Trophoblast cell (in vitro differentiated cells and primary cell): ENCODE results near the gene DMAC1.

Experiments
- DNase-seq, 2 donors: peaks; one replicate each; pipeline ENCODE4 v3.0.0-alpha.2; 2016
- H2AFZ ChIP-seq: 2 replicates; pipeline ENCODE4 v1.6.1; 2013; ENCODE audit warnings: low read length, moderate library complexity, mild to moderate bottlenecking; ENCODE audit not compliant: insufficient read depth, poor library complexity
- H2AK5ac ChIP-seq: 2 replicates; pipeline ENCODE4 v1.6.1; 2013; ENCODE audit warnings: mild to moderate bottlenecking, low read length
- H2BK120ac ChIP-seq: 2 replicates; pipeline ENCODE4 v1.6.1; 2013; ENCODE audit warnings: low read length, mild to moderate bottlenecking, moderate library complexity; ENCODE audit not compliant: insufficient read depth, poor library complexity
- H2BK12ac ChIP-seq: 2 replicates; pipeline ENCODE4 v1.6.1; 2013; ENCODE audit warnings: mild to moderate bottlenecking, low read length, moderate library complexity
- H2BK5ac ChIP-seq: 2 replicates; pipeline ENCODE4 v1.6.1; 2013; ENCODE audit warnings: low read length, low read depth, moderate library complexity, mild to moderate bottlenecking; ENCODE audit not compliant: poor library complexity
- H3K14ac ChIP-seq: 2 replicates; pipeline ENCODE4 v1.6.1; 2013; ENCODE audit warnings: mild to moderate bottlenecking, low read length
- H3K18ac ChIP-seq: 2 replicates; pipeline ENCODE4 v1.6.1; 2013; ENCODE audit warnings: mild to moderate bottlenecking, low read length
- H3K23ac ChIP-seq: 2 replicates; pipeline ENCODE4 v1.6.1; 2013; ENCODE audit warnings: low read length
- H3K27ac ChIP-seq: 2 replicates; pipeline ENCODE4 v1.5.1; 2013; ENCODE audit warnings: low read depth, mild to moderate bottlenecking, inconsistent platforms, low read length, moderate library complexity
- H3K27me3 ChIP-seq: 2 replicates; pipeline ENCODE4 v1.6.1; 2013; ENCODE audit warnings: inconsistent platforms, mild to moderate bottlenecking, low read length, moderate library complexity; ENCODE audit not compliant: insufficient read depth
- H3K36me3 ChIP-seq, 2 experiments: 1 replicate in 1 of 2; 2 replicates in 1 of 2; pipeline ENCODE4 v1.6.1; 2013; ENCODE audit warnings: low read length in 2 of 2, mild to moderate bottlenecking in 2 of 2, moderate library complexity in 1 of 2; ENCODE audit not compliant: insufficient read depth in 2 of 2, control insufficient read depth in 1 of 2
- H3K4ac ChIP-seq: 2 replicates; pipeline ENCODE4 v1.6.1; 2013; ENCODE audit warnings: low read depth, mild to moderate bottlenecking, low read length, moderate library complexity
- H3K4me1 ChIP-seq, 2 experiments: 1 replicate in 1 of 2; 2 replicates in 1 of 2; pipeline ENCODE4 v1.6.1; 2013; ENCODE audit warnings: low read length in 2 of 2, mild to moderate bottlenecking in 2 of 2, moderate library complexity in 1 of 2; ENCODE audit not compliant: insufficient read depth in 2 of 2, control insufficient read depth in 1 of 2
- H3K4me2 ChIP-seq: 2 replicates; pipeline ENCODE4 v1.6.1; 2013; ENCODE audit warnings: inconsistent platforms, mild to moderate bottlenecking, low read length, moderate library complexity
- H3K4me3 ChIP-seq: 2 replicates; pipeline ENCODE4 v1.5.1; 2013; ENCODE audit warnings: mild to moderate bottlenecking, low read depth, low read length, inconsistent platforms
- H3K79me1 ChIP-seq: one replicate; pipeline ENCODE4 v1.6.1; 2013; ENCODE audit warnings: low read length
- H3K79me2 ChIP-seq: 2 replicates; pipeline ENCODE4 v1.6.1; 2013; ENCODE audit warnings: low read length, mild to moderate bottlenecking; ENCODE audit not compliant: control insufficient read depth, insufficient read depth, poor library complexity
- H3K9ac ChIP-seq: 2 replicates; pipeline ENCODE4 v1.6.1; 2013; ENCODE audit warnings: mild to moderate bottlenecking, low read length
- H3K9me3 ChIP-seq: 2 replicates; pipeline ENCODE4 v1.6.1; 2013; ENCODE audit warnings: low read depth, mild to moderate bottlenecking, control low read depth, inconsistent platforms, low read length; ENCODE audit not compliant: insufficient read depth
- H4K12ac ChIP-seq: 2 replicates; pipeline ENCODE4 v1.6.1; 2013; ENCODE audit warnings: low read depth, mild to moderate bottlenecking, low read length, moderate library complexity
- H4K8ac ChIP-seq: 2 replicates; pipeline ENCODE4 v1.6.1; 2013; ENCODE audit warnings: low read depth, mild to moderate bottlenecking, low read length, moderate library complexity
- H4K91ac ChIP-seq: one replicate; pipeline ENCODE4 v1.6.1; 2013; ENCODE audit warnings: low read depth, mild to moderate bottlenecking, low read length, moderate library complexity
- WGBS: extraction: QIAGEN DNeasy Blood & Tissue Kit; methylation state at CpG from one replicate; pipeline ENCODE4 v1.1.7; 2013; ENCODE audit warnings: missing lambda C conversion rate; ENCODE audit not compliant: insufficient read length, insufficient coverage; ENCODE audit errors: extremely low coverage; 5-methylcytosine and 5-hydroxymethylcytosine counted together

The DMAC1 gene

GRCh38 chr9:7770111-7770510 lies 29.5 kb downstream of the DMAC1 start:
- Histone ChIP-seq H3K79me1 (no peaks in the 10 kb centered on the region), H3K14ac (no peak overlapping the region), H4K8ac (no peak overlapping the region), H3K27ac (no peak overlapping the region), H2BK120ac (no peak overlapping the region), H3K23ac (no peak overlapping the region), H2BK12ac (no peak overlapping the region), H2BK5ac (no peak overlapping the region), H3K9ac (no peak overlapping the region), H3K36me3 (no peaks in the 10 kb centered on the region), H3K4me2 (no peak overlapping the region), H3K18ac (no peak overlapping the region), H4K12ac (no peak overlapping the region), H4K91ac (no peak overlapping the region), H3K9me3 (no peaks in the 10 kb centered on the region), H2AFZ (no peak overlapping the region), H3K4me1 (no peaks in the 10 kb centered on the region), H3K79me2 (no peaks in the 10 kb centered on the region), H3K4me3 (no peak overlapping the region), H3K27me3 (no peaks in the 10 kb centered on the region), H2AK5ac (no peak overlapping the region), H3K4ac (no peak overlapping the region)
- no CpG with 5 or more reads among the region's 2 CpGs for WGBS
- DNase-seq, result no peak

DNA sequence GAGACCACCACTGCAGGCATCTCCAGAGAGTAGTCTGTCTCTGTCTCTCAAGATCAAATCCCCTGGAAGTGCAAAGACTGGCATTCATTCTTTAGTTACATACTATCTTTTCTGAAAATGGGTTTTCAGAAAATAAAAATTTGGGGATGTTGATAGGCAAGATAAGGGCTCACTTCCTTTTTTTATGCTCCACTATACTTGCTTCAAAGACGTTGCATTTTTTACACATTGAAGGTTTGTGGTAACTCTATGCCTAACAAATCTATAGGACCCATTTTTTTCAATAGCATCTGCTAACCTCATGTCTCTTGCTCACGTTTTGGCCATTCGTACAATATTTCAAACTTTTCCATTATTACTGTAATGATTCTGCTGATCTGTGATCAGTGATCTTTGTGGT lies 37.0 kb downstream of the DMAC1 start:
- H3K79me2 ChIP-seq, result no peaks in the 10 kb centered on the region

DNA sequence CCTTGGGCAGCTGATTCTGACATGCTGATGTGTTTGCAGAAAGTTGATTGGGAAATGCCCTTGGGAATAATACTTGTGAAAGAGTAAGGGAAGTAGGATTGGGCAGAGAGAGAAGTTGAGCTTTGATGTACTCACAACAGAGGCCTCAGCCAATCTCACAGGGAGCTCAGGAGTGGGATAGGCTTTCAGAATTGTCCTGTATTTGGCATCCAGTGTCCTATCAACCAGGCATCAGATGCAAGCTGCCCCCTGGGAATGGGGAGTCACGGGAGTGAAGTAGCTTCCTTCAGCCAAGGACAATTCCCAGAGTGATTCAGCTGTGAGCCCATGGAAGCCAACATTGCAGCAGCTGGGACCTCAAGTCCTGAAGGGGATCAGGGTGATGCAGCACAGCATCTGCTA lies 39.6 kb downstream of the DMAC1 start:
- Histone ChIP-seq H3K4me1 (no peaks in the 10 kb centered on the region), H3K4me3 (no peak overlapping the region), H3K23ac (no peak overlapping the region), H2AFZ (no peak overlapping the region), H2AK5ac (no peak overlapping the region), H3K14ac (no peak overlapping the region), H2BK12ac (no peak overlapping the region), H2BK120ac (no peak overlapping the region), H4K8ac (no peak overlapping the region), H2BK5ac (no peak overlapping the region), H3K27me3 (no peaks in the 10 kb centered on the region), H3K4me2 (no peak overlapping the region), H3K79me1 (no peaks in the 10 kb centered on the region), H3K4ac (no peak overlapping the region), H3K18ac (no peak overlapping the region), H3K79me2 (no peaks in the 10 kb centered on the region), H3K27ac (no peak overlapping the region), H3K36me3 (no peaks in the 10 kb centered on the region), H3K9ac (no peak overlapping the region), H4K91ac (no peak overlapping the region), H4K12ac (no peak overlapping the region), H3K9me3 (no peaks in the 10 kb centered on the region)
- WGBS, result no CpG with 5 or more reads among the region's 1 CpG
- no peak for DNase-seq

More for the DNA sequence above, 37.0 kb downstream of the DMAC1 start:
- no peak overlapping the region for H2AFZ ChIP-seq
- H3K18ac ChIP-seq, result no peak overlapping the region
- no peak overlapping the region for H4K12ac ChIP-seq
- H3K4me2 ChIP-seq, result no peak overlapping the region
- H2BK12ac ChIP-seq, result no peak overlapping the region
- H3K9ac ChIP-seq, result no peak overlapping the region
- no peak overlapping the region for H3K14ac ChIP-seq
- H3K79me1 ChIP-seq, result no peaks in the 10 kb centered on the region
- H3K4me3 ChIP-seq, result no peak overlapping the region
- WGBS, result no CpG with 5 or more reads among the region's 3 CpGs
- no peak overlapping the region for H2BK5ac ChIP-seq
- no peak overlapping the region for H2BK120ac ChIP-seq
- no peak overlapping the region for H4K8ac ChIP-seq
- H3K4me1 ChIP-seq, result no peaks in the 10 kb centered on the region
- no peaks in the 10 kb centered on the region for H3K36me3 ChIP-seq
- H3K27me3 ChIP-seq, result no peaks in the 10 kb centered on the region
- no peak overlapping the region for H4K91ac ChIP-seq
- no peak for DNase-seq
- H3K23ac ChIP-seq, result no peak overlapping the region
- no peaks in the 10 kb centered on the region for H3K9me3 ChIP-seq
- H3K4ac ChIP-seq, result no peak overlapping the region
- no peak overlapping the region for H2AK5ac ChIP-seq
- H3K27ac ChIP-seq, result no peak overlapping the region

DNA sequence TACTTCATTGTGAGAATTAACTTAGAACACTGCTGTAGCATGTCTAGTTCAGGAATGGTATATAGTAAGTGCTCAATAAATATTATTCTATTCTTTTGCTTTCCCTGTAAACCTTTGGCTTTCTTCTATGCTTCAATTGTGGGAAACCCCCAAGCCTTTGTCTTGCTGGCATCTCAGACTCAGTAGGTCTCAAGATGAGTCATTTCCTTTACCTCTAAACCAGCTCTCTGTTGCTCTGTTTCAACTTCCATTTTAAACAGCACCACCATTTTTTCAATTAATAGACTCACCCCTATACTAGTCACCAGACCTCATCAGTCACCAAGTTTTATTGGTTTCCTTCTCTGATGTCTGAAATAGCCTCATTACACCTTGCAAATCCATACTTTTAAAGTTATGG lies 43.5 kb downstream of the DMAC1 start:
- Histone ChIP-seq H2AFZ (no peak overlapping the region), H3K14ac (no peak overlapping the region), H4K12ac (no peak overlapping the region), H2BK120ac (no peak overlapping the region), H3K79me2 (no peaks in the 10 kb centered on the region), H3K4me3 (no peak overlapping the region), H3K27me3 (no peaks in the 10 kb centered on the region), H4K8ac (no peak overlapping the region), H2BK12ac (no peak overlapping the region), H2AK5ac (no peak overlapping the region), H4K91ac (no peak overlapping the region), H3K4me2 (no peak overlapping the region), H3K4me1 (no peaks in the 10 kb centered on the region), H3K9ac (no peak overlapping the region), H3K36me3 (no peaks in the 10 kb centered on the region), H2BK5ac (no peak overlapping the region), H3K18ac (no peak overlapping the region), H3K4ac (no peak overlapping the region), H3K27ac (no peak overlapping the region), H3K23ac (no peak overlapping the region), H3K9me3 (no peaks in the 10 kb centered on the region), H3K79me1 (no peaks in the 10 kb centered on the region)
- DNase-seq, result no peak
